Astrocyte (in vitro differentiated cells and primary cell): ENCODE data around the gene P2RY8.

ENCODE experiments used
- CTCF ChIP-seq: IDR thresholded peaks from 2 replicates; pipeline ENCODE4 v1.5.1; 2011; ENCODE audit warnings: low read depth, mild to moderate bottlenecking, inconsistent platforms, low read length, moderate library complexity; ENCODE audit not compliant: insufficient read depth
- EZH2 ChIP-seq: IDR thresholded peaks from 2 replicates; pipeline ENCODE4 v1.6.1; 2012; ENCODE audit warnings: mild to moderate bottlenecking, low read length, inconsistent platforms; ENCODE audit not compliant: insufficient read depth

DNA sequence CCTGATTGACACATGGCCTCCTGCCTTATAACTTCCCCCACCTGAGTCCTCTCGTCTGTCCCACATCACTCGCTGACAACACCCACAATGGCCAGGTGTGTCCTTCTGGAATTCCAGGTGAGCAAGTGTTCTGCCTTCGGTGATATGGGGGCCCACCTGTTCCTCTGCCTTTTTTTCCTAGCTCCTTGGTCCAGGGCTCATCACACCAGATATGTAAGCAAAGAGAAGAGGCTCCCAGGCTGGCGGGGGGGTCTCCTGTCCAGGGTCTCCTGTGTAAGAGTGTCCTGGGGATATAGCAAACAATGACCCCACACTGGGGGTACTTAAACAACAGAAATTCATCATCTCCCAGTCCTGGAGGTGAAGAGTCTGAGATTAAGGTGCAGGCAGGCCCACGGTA lies 25.2 kb downstream of the P2RY8 start:
- TF ChIP-seq CTCF = no peak
- TF ChIP-seq EZH2 = no peak
